ENCODE data around the gene LEUTX.

The LEUTX gene

GRCh38 chr19:39825093-39825463 lies 46.4 kb downstream of the LEUTX start:
- DNase-seq = no peak

GRCh38 chr19:39825531-39826076 lies 47.0 kb downstream of the LEUTX start:
- DNase-seq = no peak

- DNase-seq = no peak
Observed at GRCh38 chr19:39826311-39826945, 47.8 kb downstream of the LEUTX start.

- no peak for DNase-seq
Observed at GRCh38 chr19:39827216-39827615, 48.6 kb downstream of the LEUTX start.

- DNase-seq = no peak
Observed at GRCh38 chr19:39828015-39828653, 49.5 kb downstream of the LEUTX start.

- DNase-seq = no peak
Observed at GRCh38 chr19:39828654-39829032, 50.0 kb downstream of the LEUTX start.

- no peak for DNase-seq
Observed at GRCh38 chr19:39829702-39830275, 51.1 kb downstream of the LEUTX start.

GRCh38 chr19:39830406-39830805 lies 51.8 kb downstream of the LEUTX start:
- no peak for DNase-seq

- no peak for DNase-seq
Observed at GRCh38 chr19:39830847-39831246, 52.2 kb downstream of the LEUTX start.

GRCh38 chr19:39831679-39832078 lies 53.0 kb downstream of the LEUTX start:
- no peak for DNase-seq

- DNase-seq = no peak
Observed at GRCh38 chr19:39832341-39833083, 53.9 kb downstream of the LEUTX start.

- DNase-seq = no peak
Observed at GRCh38 chr19:39833160-39833463, 54.5 kb downstream of the LEUTX start.

GRCh38 chr19:39833464-39834286 lies 55.0 kb downstream of the LEUTX start, which contains the start of gene DYRK1B:
Gene DYRK1B (minus strand): TSS chr19:39834162. CDS start chr19:39831867, 2,295 bp downstream.
- peak; percentile 92 for DNase-seq

- DNase-seq = no peak
Observed at GRCh38 chr19:39834287-39834841, 55.7 kb downstream of the LEUTX start.
